GM10266 (cell line): ENCODE data around the gene ZNF710.

Experiments
- DNase-seq: peaks from one replicate; pipeline ENCODE4 v3.0.0; 2012; ENCODE audit errors: extremely low spot score
- TF ChIP-seq, protein P1 (sequence below): IDR thresholded peaks from 2 replicates; pipeline ENCODE4 v1.5.1; 2012; ENCODE audit warnings: mild to moderate bottlenecking, low read depth; ENCODE audit not compliant: control insufficient read depth, insufficient read depth; ENCODE audit errors: missing control alignments

Gene ZNF710

DNA sequence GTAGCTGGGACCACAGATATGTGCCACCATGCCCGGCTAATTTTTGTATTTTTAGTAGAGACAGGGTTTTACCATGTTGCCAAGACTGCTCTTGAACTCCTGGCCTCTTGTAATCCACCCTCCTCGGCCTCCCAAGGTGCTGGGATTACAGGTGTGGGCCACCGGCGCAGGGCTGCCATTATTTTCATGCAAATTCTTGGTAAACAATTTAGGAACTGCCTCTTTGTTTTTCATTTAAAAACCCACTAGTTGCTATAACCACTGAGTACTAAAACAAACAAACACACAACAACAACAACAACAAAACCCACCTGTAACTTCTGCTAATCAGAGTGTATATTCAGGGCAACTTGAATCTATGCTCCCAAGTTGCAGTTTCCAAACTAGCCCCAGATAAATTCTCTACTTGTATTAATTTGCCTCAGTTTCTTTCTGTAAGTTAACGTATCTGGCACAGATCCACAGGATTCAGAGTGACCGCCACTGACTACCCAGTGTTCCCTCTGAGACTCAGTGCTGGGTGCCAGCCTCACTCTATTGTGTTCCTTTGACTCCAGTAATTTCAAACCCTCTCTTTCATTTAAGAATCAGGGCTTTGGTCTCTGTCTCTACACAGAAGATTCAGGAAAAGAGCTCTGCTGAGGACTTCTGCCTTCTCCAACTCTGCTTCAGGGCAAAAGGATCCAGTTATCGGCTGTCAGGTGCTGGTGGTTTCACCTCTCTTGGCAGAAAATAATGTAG lies 18.6 kb upstream of the ZNF710 start:
- TF ChIP-seq, protein P1, sequence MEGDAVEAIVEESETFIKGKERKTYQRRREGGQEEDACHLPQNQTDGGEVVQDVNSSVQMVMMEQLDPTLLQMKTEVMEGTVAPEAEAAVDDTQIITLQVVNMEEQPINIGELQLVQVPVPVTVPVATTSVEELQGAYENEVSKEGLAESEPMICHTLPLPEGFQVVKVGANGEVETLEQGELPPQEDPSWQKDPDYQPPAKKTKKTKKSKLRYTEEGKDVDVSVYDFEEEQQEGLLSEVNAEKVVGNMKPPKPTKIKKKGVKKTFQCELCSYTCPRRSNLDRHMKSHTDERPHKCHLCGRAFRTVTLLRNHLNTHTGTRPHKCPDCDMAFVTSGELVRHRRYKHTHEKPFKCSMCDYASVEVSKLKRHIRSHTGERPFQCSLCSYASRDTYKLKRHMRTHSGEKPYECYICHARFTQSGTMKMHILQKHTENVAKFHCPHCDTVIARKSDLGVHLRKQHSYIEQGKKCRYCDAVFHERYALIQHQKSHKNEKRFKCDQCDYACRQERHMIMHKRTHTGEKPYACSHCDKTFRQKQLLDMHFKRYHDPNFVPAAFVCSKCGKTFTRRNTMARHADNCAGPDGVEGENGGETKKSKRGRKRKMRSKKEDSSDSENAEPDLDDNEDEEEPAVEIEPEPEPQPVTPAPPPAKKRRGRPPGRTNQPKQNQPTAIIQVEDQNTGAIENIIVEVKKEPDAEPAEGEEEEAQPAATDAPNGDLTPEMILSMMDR = no peak
- DNase-seq = no peak

DNA sequence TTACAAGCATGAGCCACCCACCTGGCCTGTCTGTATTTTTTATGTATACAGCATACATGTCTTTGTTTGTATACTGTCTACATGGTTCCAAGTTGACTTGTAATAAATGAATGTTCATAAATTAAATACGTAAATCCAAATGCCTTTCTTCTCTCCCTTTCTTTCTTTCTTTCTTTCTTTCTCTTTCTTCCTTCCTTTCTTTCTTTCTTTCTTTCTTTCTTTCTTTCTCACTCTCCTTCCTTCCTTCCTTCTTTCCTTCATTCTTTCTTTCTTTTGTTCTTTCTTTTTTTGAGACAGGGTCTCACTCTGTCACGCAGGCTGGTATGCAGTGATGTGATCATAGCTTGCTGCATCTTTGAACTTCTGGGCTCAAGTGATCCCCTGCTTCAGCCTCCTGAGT lies 17.1 kb upstream of the ZNF710 start:
- TF ChIP-seq, protein P1 = no peak
- DNase-seq = no peak

DNA sequence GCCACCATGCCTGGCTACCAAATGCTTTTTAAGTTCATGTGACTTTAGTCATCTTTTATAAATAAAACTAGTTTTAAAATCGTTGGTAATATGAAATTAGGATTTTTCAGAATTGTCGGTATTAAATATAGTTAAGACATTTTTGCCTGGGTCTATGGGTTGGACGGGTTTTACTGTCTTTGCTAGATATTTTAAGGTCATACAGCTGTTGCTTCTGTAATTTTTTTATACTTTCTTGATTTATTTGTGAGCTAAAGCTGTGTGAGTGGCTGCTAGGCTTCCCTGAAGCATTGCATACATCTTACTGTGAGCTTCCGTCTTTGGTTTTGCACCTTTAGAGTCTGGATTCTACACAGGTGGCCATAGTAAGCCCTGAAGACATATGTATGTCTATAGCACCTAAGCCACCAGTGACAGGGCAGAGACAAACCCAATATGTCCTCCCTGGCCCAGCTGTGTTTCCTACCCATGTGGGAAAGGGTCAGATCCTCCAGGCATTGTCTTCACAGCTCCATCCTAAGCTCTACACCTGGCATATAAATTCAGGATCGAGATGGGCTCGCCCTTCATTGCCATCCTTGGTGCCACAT lies 16.6 kb upstream of the ZNF710 start:
- TF ChIP-seq, protein P1 = no peak

DNA sequence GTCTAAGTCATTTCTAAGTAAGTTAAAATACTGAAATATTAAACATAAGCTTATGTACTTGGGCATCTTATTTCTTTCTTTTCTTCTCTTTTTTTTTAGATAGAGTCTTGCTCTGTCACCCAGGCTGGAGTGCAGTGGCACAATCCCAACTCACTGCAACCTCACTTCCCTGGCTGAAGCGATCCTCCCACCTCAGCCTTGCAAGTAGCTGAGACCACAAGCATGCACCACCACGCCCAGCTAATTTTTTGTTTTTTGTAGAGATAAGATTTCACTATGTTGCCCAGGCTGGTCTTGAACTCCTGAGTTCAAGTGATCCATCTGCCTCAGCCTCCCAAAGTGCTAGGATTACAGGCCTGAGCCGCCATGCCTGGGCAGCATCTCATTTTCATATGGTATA lies 16.0 kb upstream of the ZNF710 start:
- no peak for DNase-seq
- TF ChIP-seq, protein P1 = no peak

More for the DNA sequence above, 16.6 kb upstream of the ZNF710 start:
- no peak for DNase-seq

DNA sequence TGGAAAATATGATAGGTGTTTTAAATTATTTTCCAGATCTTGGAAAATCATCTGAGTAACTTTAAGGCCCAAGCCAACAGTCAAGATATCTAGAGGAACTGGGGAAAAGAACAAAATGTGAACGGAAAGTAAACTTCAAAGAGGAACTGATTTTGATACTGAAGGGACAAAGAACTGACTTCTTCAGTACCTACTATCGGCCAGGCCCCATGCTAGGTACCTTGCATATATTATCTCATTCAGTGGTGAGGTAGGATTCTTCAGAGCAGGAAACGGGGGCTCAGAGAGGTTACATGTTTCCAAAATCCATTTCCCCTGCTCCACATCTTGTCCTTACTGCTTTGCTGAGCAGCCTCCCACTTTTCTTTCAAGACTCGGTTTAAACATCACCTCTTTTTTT lies 9.8 kb upstream of the ZNF710 start:
- TF ChIP-seq, protein P1 = no peak
- no peak for DNase-seq

DNA sequence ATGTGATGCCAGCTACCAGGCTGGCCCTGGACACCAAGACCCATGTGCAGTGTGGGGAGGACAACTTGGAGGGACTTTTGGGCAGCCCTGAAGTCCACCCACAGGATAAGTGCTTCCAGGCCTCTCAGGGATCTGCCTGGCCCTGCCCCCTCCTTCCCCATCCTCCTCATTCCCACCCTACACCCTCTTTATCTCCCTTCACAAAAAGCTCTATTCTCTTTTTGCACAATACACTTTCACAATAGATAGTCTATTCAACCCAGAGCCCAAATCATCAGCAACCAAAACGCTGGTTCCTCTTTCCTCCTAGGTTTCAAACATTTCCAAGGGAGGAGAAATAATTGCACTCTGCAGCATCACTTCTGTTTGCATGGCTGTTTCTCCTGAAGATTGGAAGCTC lies 7.8 kb upstream of the ZNF710 start:
- no peak for DNase-seq

DNA sequence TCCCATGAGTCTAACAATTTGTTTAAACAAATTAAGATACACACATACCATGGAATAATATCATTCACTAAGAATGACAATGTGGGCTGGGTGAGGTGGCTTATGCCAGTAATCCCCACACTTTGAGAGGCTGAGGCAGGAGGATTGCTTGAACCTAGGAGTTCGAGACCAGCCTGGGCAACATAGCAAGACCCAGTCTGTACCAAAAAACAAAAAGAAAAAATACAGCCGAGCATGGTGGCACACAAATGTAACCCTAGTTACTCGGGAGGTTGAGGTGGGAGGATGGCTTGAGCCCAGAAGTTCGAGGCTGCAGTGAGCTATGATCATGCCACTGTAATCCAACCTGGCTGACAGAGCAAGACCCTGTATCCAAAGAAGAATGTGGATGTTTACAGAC lies 4.0 kb upstream of the ZNF710 start:
- no peak for DNase-seq
- TF ChIP-seq, protein P1 = no peak

More for the DNA sequence above, 7.8 kb upstream of the ZNF710 start:
- TF ChIP-seq, protein P1 = no peak
